Fibroblast of pulmonary artery (primary cell): ENCODE measurements around the gene TNS2.

Source experiments
- DNase-seq: peaks from one replicate; pipeline ENCODE4 v3.0.0-alpha.2; 2010; ENCODE audit warnings: low read depth
- H3K4me3 ChIP-seq: replicated peaks from 2 replicates; pipeline ENCODE4 v1.5.1; 2011; ENCODE audit warnings: low read depth, mild to moderate bottlenecking, control low read depth, low read length, moderate library complexity
- TF ChIP-seq, protein P1 (sequence below): IDR thresholded peaks from 2 replicates; pipeline ENCODE4 v1.5.1; 2011; ENCODE audit warnings: mild to moderate bottlenecking, control low read depth, low read length, inconsistent platforms; ENCODE audit errors: missing control alignments

Gene TNS2

DNA sequence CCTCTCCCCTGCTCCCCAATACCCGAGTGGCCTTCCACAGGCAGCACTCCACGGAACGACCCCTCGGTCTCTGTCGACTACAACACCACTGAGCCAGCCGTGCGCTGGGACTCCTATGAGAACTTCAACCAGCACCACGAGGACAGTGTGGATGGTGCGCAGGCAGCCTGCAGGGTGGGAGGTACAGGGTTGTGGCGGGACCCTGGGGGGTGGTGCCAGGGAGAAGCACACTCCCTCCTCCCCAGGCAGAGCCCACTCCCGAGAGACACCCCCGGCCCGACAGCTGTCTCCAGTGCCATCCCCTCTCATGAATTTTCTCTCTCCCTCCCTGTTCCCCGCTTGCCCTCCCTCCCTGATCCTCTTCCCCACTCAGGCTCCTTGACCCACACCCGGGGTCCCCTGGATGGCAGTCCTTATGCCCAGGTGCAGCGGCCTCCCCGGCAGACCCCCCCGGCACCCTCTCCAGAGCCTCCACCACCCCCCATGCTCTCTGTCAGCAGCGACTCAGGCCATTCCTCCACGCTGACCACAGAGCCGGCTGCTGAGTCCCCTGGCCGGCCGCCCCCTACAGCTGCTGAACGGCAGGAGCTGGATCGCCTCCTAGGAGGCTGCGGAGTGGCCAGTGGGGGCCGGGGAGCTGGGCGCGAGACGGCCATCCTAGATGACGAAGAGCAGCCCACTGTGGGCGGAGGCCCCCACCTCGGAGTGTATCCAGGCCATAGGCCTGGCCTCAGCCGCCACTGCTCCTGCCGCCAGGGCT is 9.0 kb downstream of the TNS2 start:
- no peak for DNase-seq
- TF ChIP-seq, protein P1, sequence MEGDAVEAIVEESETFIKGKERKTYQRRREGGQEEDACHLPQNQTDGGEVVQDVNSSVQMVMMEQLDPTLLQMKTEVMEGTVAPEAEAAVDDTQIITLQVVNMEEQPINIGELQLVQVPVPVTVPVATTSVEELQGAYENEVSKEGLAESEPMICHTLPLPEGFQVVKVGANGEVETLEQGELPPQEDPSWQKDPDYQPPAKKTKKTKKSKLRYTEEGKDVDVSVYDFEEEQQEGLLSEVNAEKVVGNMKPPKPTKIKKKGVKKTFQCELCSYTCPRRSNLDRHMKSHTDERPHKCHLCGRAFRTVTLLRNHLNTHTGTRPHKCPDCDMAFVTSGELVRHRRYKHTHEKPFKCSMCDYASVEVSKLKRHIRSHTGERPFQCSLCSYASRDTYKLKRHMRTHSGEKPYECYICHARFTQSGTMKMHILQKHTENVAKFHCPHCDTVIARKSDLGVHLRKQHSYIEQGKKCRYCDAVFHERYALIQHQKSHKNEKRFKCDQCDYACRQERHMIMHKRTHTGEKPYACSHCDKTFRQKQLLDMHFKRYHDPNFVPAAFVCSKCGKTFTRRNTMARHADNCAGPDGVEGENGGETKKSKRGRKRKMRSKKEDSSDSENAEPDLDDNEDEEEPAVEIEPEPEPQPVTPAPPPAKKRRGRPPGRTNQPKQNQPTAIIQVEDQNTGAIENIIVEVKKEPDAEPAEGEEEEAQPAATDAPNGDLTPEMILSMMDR, result no peak
- H3K4me3 ChIP-seq, result no peak overlapping the region

- no peak overlapping the region for H3K4me3 ChIP-seq
Observed at GRCh38 chr12:53059434-53060063, 9.7 kb downstream of the TNS2 start.

GRCh38 chr12:53060064-53060720 is 10.3 kb downstream of the TNS2 start:
- DNase-seq, result no peak
- H3K4me3 ChIP-seq, result no peak overlapping the region
- TF ChIP-seq, protein P1, result no peak

More at GRCh38 chr12:53059434-53060063, 9.7 kb downstream of the TNS2 start:
- DNase-seq, result no peak
- TF ChIP-seq, protein P1, result no peak

- TF ChIP-seq, protein P1, result no peak
- DNase-seq, result no peak
- H3K4me3 ChIP-seq, result no peak overlapping the region
Observed at GRCh38 chr12:53060721-53061276, 10.9 kb downstream of the TNS2 start.

- TF ChIP-seq, protein P1, result no peak
- no peak overlapping the region for H3K4me3 ChIP-seq
Observed at GRCh38 chr12:53061404-53062010, 11.6 kb downstream of the TNS2 start.

DNA sequence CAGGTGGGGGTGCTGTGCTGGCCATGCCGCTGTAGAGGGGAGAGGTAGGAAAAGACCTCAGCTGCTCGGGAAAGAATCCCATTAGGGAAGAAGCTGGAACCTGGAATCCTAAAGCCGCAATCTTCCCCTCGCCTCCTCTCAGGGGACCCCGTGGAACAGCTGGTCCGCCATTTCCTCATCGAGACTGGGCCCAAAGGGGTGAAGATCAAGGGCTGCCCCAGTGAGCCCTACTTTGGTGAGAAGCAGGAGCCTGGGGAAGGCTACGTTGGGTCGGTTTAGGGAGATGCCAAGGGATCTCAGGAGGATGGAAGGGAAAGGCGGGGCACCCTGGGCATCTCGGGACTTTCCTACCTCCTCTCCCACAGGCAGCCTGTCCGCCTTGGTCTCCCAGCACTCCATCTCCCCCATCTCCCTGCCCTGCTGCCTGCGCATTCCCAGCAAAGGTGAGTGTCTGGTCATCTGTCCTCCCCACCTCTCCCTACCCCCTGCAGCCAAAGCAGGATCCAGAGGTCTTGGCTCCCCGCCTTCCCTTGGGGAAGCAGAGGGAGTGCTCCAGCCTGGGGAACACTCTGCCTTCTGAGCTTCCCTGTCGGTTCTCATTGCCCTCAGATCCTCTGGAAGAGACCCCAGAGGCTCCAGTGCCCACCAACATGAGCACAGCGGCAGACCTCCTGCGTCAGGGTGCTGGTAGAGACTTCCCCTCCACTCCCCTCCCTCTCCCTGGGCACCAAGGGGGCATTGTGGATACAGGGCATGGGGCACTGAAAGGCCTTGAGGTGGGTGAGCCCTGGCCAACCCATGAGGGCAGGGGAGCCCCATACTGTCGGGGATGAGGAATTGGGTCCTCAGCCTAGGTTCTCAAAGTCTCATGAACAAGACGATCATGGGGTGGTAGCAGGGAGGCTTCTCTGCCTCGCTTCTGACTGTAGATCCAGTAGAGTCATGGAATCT is 12.4 kb downstream of the TNS2 start:
- TF ChIP-seq, protein P1, result no peak

More at GRCh38 chr12:53061404-53062010, 11.6 kb downstream of the TNS2 start:
- DNase-seq, result no peak

More for the DNA sequence above, 12.4 kb downstream of the TNS2 start:
- no peak for DNase-seq
- no peak overlapping the region for H3K4me3 ChIP-seq
